PC-9 (cell line): ENCODE results near the gene POU6F2. TPM values are rescaled to one million over a fixed set of nuclear protein-coding genes. Genes with fewer than 3 reads are reported as not detected.

Source experiments
- BruUV-seq: library from RNA; stranded (reverse); fragments of 400-500 nt; replicated peaks from 2 replicates; lab custom pipeline; 2021; lab: Mats Ljungman, UMichigan
- CTCF ChIA-PET: fragments of 300-600 bp; sonication (Branson Sonifier 250); formaldehyde crosslinking; loops from one replicate; lab custom pipeline; 2022; ENCODE audit warnings: antibody characterized with exemption; lab: Charles Lee
- POLR2A ChIA-PET: fragments of 300-600 bp; sonication (Branson Sonifier 250); formaldehyde crosslinking; loops from one replicate; lab custom pipeline; 2022; ENCODE audit warnings: antibody characterized with exemption; ENCODE audit not compliant: unreplicated experiment; lab: Charles Lee
- DNase-seq, 2 experiments: peaks; one replicate each; pipeline versions ENCODE4 v3.0.0 to v3.0.0-alpha.2; 2015 to 2022; ENCODE audit warnings: mixed read lengths in 1 of 2
- H2AFZ ChIP-seq: fragments of 200-600 bp; sonication (generic); 2 replicates; pipeline ENCODE4 v1.8.1; 2017; ENCODE audit warnings: antibody characterized with exemption
- H3F3A ChIP-seq: fragments of 200-600 bp; sonication (generic); 2 replicates; pipeline ENCODE4 v1.8.1; 2017; ENCODE audit warnings: antibody characterized with exemption, mild to moderate bottlenecking, low read depth; ENCODE audit not compliant: insufficient read depth
- H3K27ac ChIP-seq: fragments of 200-600 bp; sonication (generic); 2 replicates; pipeline ENCODE4 v1.6.1; 2016; ENCODE audit warnings: mixed run types
- H3K27me3 ChIP-seq: fragments of 200-600 bp; sonication (generic); 2 replicates; pipeline ENCODE4 v1.6.1; 2016; ENCODE audit warnings: low read depth, mixed run types; ENCODE audit not compliant: insufficient read depth
- H3K36me3 ChIP-seq: fragments of 200-600 bp; sonication (generic); 2 replicates; pipeline ENCODE4 v1.6.1; 2016; ENCODE audit warnings: low read depth, mixed run types
- H3K4me1 ChIP-seq: fragments of 200-600 bp; sonication (generic); replicated peaks from 2 replicates; pipeline ENCODE4 v1.6.1; 2016; ENCODE audit warnings: mixed run types; ENCODE audit not compliant: insufficient read depth
- H3K4me2 ChIP-seq: fragments of 200-600 bp; sonication (generic); 2 replicates; pipeline ENCODE4 v1.6.1; 2017; ENCODE audit warnings: mixed run types
- H3K4me3 ChIP-seq: fragments of 200-600 bp; sonication (generic); 2 replicates; pipeline ENCODE4 v1.6.1; 2016; ENCODE audit warnings: mixed run types
- H3K79me2 ChIP-seq: fragments of 200-600 bp; sonication (generic); 2 replicates; pipeline ENCODE4 v1.6.1; 2017; ENCODE audit warnings: low read depth, mixed run types
- H3K9me2 ChIP-seq: fragments of 200-600 bp; sonication (generic); 2 replicates; pipeline ENCODE4 v1.8.1; 2017; ENCODE audit warnings: mild to moderate bottlenecking; ENCODE audit not compliant: insufficient read depth
- H3K9me3 ChIP-seq: fragments of 200-600 bp; sonication (generic); 2 replicates; pipeline ENCODE4 v1.8.1; 2016; ENCODE audit warnings: low read depth; ENCODE audit not compliant: insufficient read depth
- H4K20me1 ChIP-seq: fragments of 200-600 bp; sonication (generic); 2 replicates; pipeline ENCODE4 v1.8.1; 2017; ENCODE audit not compliant: insufficient read depth
- CTCF ChIP-seq: fragments of 200-600 bp; sonication (generic); conservative IDR thresholded peaks from 2 replicates; pipeline ENCODE4 v1.6.1; 2017; ENCODE audit warnings: mixed run types, antibody characterized with exemption, mild to moderate bottlenecking, moderate library complexity
- EZH2 ChIP-seq: fragments of 200-600 bp; sonication (generic); IDR thresholded peaks from 2 replicates; pipeline ENCODE4 v1.8.0; 2017; ENCODE audit warnings: antibody characterized with exemption, low read depth
- intact Hi-C: fragments of 100-400 bp; cut with micrococcal nuclease; formaldehyde crosslinking; loops from one replicate; pipeline ENCODE4 v1.10.0; 2022; ENCODE audit not compliant: unreplicated experiment
- total RNA-seq: library from RNA; stranded (reverse); gene quantifications from 2 replicates; pipeline ENCODE4 v1.2.3, GENCODE V29; 2021

POU6F2 gene
- total RNA-seq, 1 experiment from 2014 or later = not detected

- CTCF ChIA-PET = no interaction called here
- no TSS peak for BruUV-seq
- no peaks in the 10 kb centered on the region for H3K36me3 ChIP-seq
Measured at GRCh38 chr7:39399986-39400385, 422.3 kb downstream of the POU6F2 start.

GRCh38 chr7:39400836-39401235 is 423.1 kb downstream of the POU6F2 start:
- TF ChIP-seq CTCF = no peak
- no peak for TF ChIP-seq EZH2
- Histone ChIP-seq H3F3A (no peaks in the 10 kb centered on the region), H4K20me1 (no peaks in the 10 kb centered on the region; the same call in 1 of the 2 replicates), H3K27ac (no peak overlapping the region), H2AFZ (no peak overlapping the region), H3K36me3 (no peaks in the 10 kb centered on the region), H3K79me2 (no peaks in the 10 kb centered on the region), H3K4me1 (no peaks in the 10 kb centered on the region), H3K4me3 (no peak overlapping the region), H3K9me3 (no peaks in the 10 kb centered on the region), H3K27me3 (peaks cover 22% of the 10 kb centered on the region), H3K9me2 (no peaks in the 10 kb centered on the region; the same call in 1 of the 2 replicates), H3K4me2 (no peak overlapping the region)
- POLR2A ChIA-PET = no interaction called here
- no TSS peak for BruUV-seq
- CTCF ChIA-PET = no interaction called here
- intact Hi-C loops = no loop called here
- no peak for DNase-seq

More at GRCh38 chr7:39399986-39400385, 422.3 kb downstream of the POU6F2 start:
- Histone ChIP-seq H3K9me2 (no peaks in the 10 kb centered on the region; the same call in 1 of the 2 replicates), H3K79me2 (no peaks in the 10 kb centered on the region), H2AFZ (no peak overlapping the region), H4K20me1 (no peaks in the 10 kb centered on the region; the same call in 1 of the 2 replicates), H3K4me3 (no peak overlapping the region), H3K4me2 (no peak overlapping the region), H3F3A (no peaks in the 10 kb centered on the region), H3K9me3 (no peaks in the 10 kb centered on the region), H3K4me1 (no peaks in the 10 kb centered on the region), H3K27ac (no peak overlapping the region), H3K27me3 (peaks cover 15% of the 10 kb centered on the region; the same call in 1 of the 2 replicates)
- no peak for DNase-seq
- intact Hi-C loops = no loop called here
- POLR2A ChIA-PET = no interaction called here
- TF ChIP-seq CTCF = no peak
- no peak for TF ChIP-seq EZH2

- no peak for DNase-seq
- TF ChIP-seq EZH2 (no peak), CTCF (no peak)
- H3K9me3 ChIP-seq = no peaks in the 10 kb centered on the region
- H3K4me2 ChIP-seq = no peak overlapping the region
- no peaks in the 10 kb centered on the region for H3F3A ChIP-seq
- H3K27ac ChIP-seq = no peak overlapping the region
- H3K9me2 ChIP-seq = no peaks in the 10 kb centered on the region
- BruUV-seq = no TSS peak
- H3K4me3 ChIP-seq = no peak overlapping the region
- CTCF ChIA-PET = no interaction called here
- H4K20me1 ChIP-seq = no peaks in the 10 kb centered on the region; the same call in 1 of the 2 replicates
- H2AFZ ChIP-seq = no peak overlapping the region
- H3K79me2 ChIP-seq = no peaks in the 10 kb centered on the region
- H3K4me1 ChIP-seq = no peaks in the 10 kb centered on the region
- POLR2A ChIA-PET = no interaction called here
- H3K27me3 ChIP-seq = peaks cover 28% of the 10 kb centered on the region
- intact Hi-C loops = no loop called here
- H3K36me3 ChIP-seq = no peaks in the 10 kb centered on the region
Measured at GRCh38 chr7:39402034-39402433, 424.3 kb downstream of the POU6F2 start.
